HG02981 (cell line): ENCODE results near the gene CSF3R.
A peak's percentile ranks its signal among the peaks of the same experiment; 100 is the strongest.
"Not testable (repeated sequence)": the region's sequence is repeated elsewhere in the genome, so short reads cannot be mapped to it uniquely, and the experiment has no call there.

Experiments
- ATAC-seq: cut with Tn5 transposase; IDR thresholded peaks from one replicate; pipeline ENCODE4 v1.9.1; 2021; ENCODE audit warnings: mild to moderate bottlenecking, moderate library complexity; ENCODE audit not compliant: unreplicated experiment

The CSF3R gene

GRCh38 chr1:36484099-36484498 is 1.4 kb upstream of the CSF3R start:
- no peak for ATAC-seq

- no peak for ATAC-seq
Observed at GRCh38 chr1:36481771-36482723, 666 bp downstream of the CSF3R start.

GRCh38 chr1:36481091-36481490 is 1.6 kb downstream of the CSF3R start:
- no peak for ATAC-seq

- no peak for ATAC-seq
Observed at GRCh38 chr1:36480161-36480560, 2.6 kb downstream of the CSF3R start.

- ATAC-seq = no peak
Observed at GRCh38 chr1:36479505-36480051, 3.1 kb downstream of the CSF3R start.

GRCh38 chr1:36477615-36478014 is 5.1 kb downstream of the CSF3R start:
- ATAC-seq = not testable (repeated sequence)

- no peak for ATAC-seq
Observed at GRCh38 chr1:36476945-36477344, 5.8 kb downstream of the CSF3R start.

- no peak for ATAC-seq
Observed at GRCh38 chr1:36475910-36476604, 6.7 kb downstream of the CSF3R start.

GRCh38 chr1:36475341-36475740 is 7.4 kb downstream of the CSF3R start:
- ATAC-seq = no peak

GRCh38 chr1:36472656-36473055 is 10.1 kb downstream of the CSF3R start:
- no peak for ATAC-seq

- ATAC-seq = no peak
Observed at GRCh38 chr1:36471830-36472641, 10.7 kb downstream of the CSF3R start.

- no peak for ATAC-seq
Observed at GRCh38 chr1:36469163-36469562, 13.6 kb downstream of the CSF3R start.

GRCh38 chr1:36467700-36468455 is 14.8 kb downstream of the CSF3R start:
- ATAC-seq = no peak

GRCh38 chr1:36467027-36467410 is 15.7 kb downstream of the CSF3R start:
- no peak for ATAC-seq

GRCh38 chr1:36466370-36467026 is 16.2 kb downstream of the CSF3R start:
- ATAC-seq = no peak

- no peak for ATAC-seq
Observed at GRCh38 chr1:36465731-36466369, 16.9 kb downstream of the CSF3R start.

GRCh38 chr1:36464605-36465393 is 17.9 kb downstream of the CSF3R start:
- peak; percentile 10 for ATAC-seq

- ATAC-seq = peak; percentile 96
Observed at GRCh38 chr1:36463803-36464604, 18.7 kb downstream of the CSF3R start, which contains the start of gene MRPS15. TSS of gene MRPS15 (minus strand) at chr1:36464384. CDS start at chr1:36464275, 109 bp downstream.
